MM.1S (cell line): ENCODE results near the gene AICDA.
"Not testable (repeated sequence)": the region's sequence is repeated elsewhere in the genome, so short reads cannot be mapped to it uniquely, and the experiment has no call there.

Experiments used
- DNase-seq: peaks from one replicate; pipeline ENCODE4 v3.0.0-alpha.2; 2015
- H2AFZ ChIP-seq: fragments of 300-600 bp; sonication (generic); 2 replicates; pipeline ENCODE4 v1.6.0; 2016; ENCODE audit warnings: antibody characterized with exemption, low read length
- H3F3A ChIP-seq: fragments of 300-600 bp; sonication (generic); 2 replicates; pipeline ENCODE4 v1.6.1; 2016; ENCODE audit warnings: mild to moderate bottlenecking, antibody characterized with exemption, low read length, moderate library complexity, mixed read lengths; ENCODE audit not compliant: insufficient read depth
- H3K27ac ChIP-seq: fragments of 300-600 bp; sonication (generic); 2 replicates; pipeline ENCODE4 v1.5.1; 2016; ENCODE audit warnings: mild to moderate bottlenecking, low read length
- H3K27me3 ChIP-seq: fragments of 300-600 bp; sonication (generic); replicated peaks from 2 replicates; pipeline ENCODE4 v1.6.0; 2016; ENCODE audit warnings: low read length; ENCODE audit not compliant: insufficient read depth
- H3K36me3 ChIP-seq: fragments of 300-600 bp; sonication (generic); replicated peaks from 2 replicates; pipeline ENCODE4 v1.6.1; 2016; ENCODE audit warnings: mild to moderate bottlenecking, low read length, mixed read lengths; ENCODE audit not compliant: insufficient read depth
- H3K4me1 ChIP-seq: fragments of 300-600 bp; sonication (generic); 2 replicates; pipeline ENCODE4 v1.6.1; 2016; ENCODE audit warnings: low read length, mixed read lengths
- H3K4me2 ChIP-seq: fragments of 300-600 bp; sonication (generic); 2 replicates; pipeline ENCODE4 v1.6.0; 2016; ENCODE audit warnings: low read depth, low read length
- H3K4me3 ChIP-seq: fragments of 300-600 bp; sonication (generic); 2 replicates; pipeline ENCODE4 v1.5.1; 2016; ENCODE audit warnings: low read length, mixed read lengths
- H3K79me2 ChIP-seq: fragments of 300-600 bp; sonication (generic); 2 replicates; pipeline ENCODE4 v1.6.1; 2016; ENCODE audit warnings: mixed run types, low read length, mixed read lengths
- H3K9ac ChIP-seq: fragments of 300-600 bp; sonication (generic); 2 replicates; pipeline ENCODE4 v1.6.1; 2016; ENCODE audit warnings: low read length, mixed read lengths
- H3K9me2 ChIP-seq: fragments of 300-600 bp; sonication (generic); replicated peaks from 2 replicates; pipeline ENCODE4 v1.6.1; 2016; ENCODE audit warnings: mild to moderate bottlenecking, low read length, mixed read lengths; ENCODE audit not compliant: insufficient read depth
- H3K9me3 ChIP-seq: fragments of 300-600 bp; sonication (generic); replicated peaks from 2 replicates; pipeline ENCODE4 v1.6.1; 2016; ENCODE audit warnings: mild to moderate bottlenecking, low read length, mixed read lengths; ENCODE audit not compliant: insufficient read depth
- H4K20me1 ChIP-seq: fragments of 300-600 bp; sonication (generic); 2 replicates; pipeline ENCODE4 v1.6.1; 2016; ENCODE audit warnings: mild to moderate bottlenecking, low read length, moderate library complexity, mixed read lengths; ENCODE audit not compliant: insufficient read depth
- EZH2 ChIP-seq: fragments of 300-600 bp; sonication (generic); optimal IDR thresholded peaks from 2 replicates; pipeline ENCODE3; 2017; ENCODE audit warnings: low read depth, mild to moderate bottlenecking, antibody characterized with exemption, low read length, mixed read lengths
- EZH2phosphoT487 ChIP-seq: fragments of 300-600 bp; sonication (generic); IDR thresholded peaks from 2 replicates; pipeline ENCODE4 v1.6.1; 2018; ENCODE audit warnings: antibody characterized with exemption, low read length
- TF ChIP-seq, protein P1 (sequence below): fragments of 300-600 bp; sonication (generic); IDR thresholded peaks from 2 replicates; pipeline ENCODE4 v1.5.1; 2016; ENCODE audit warnings: antibody characterized with exemption, low read length, mixed read lengths

AICDA gene

DNA sequence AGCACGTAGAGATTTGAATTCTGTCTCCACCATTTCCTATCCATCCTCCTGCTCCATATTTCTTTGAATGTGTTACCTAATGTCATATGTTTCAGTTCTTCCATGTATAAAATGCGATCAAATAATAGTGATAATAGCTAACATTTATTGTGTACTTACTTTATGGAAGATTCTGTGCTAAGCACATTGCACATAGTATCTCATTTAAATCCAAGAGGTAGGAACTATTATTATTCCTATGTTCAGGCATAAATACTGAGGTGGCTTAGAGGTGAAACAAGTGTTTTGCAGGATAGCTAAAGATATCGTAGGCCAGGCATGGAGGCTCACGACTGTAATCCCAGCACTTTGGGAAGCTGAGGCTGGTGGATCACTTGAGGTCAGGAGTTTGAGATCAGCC lies 17.5 kb upstream of the AICDA start:
- Histone ChIP-seq H3F3A (peaks cover 11% of the 10 kb centered on the region), H2AFZ (no peak overlapping the region), H4K20me1 (no peaks in the 10 kb centered on the region), H3K4me1 (peaks cover 16% of the 10 kb centered on the region), H3K9me3 (no peaks in the 10 kb centered on the region), H3K9me2 (no peaks in the 10 kb centered on the region), H3K27ac (no peak overlapping the region), H3K9ac (no peak overlapping the region), H3K36me3 (no peaks in the 10 kb centered on the region), H3K4me3 (no peak overlapping the region), H3K27me3 (no peaks in the 10 kb centered on the region), H3K4me2 (no peak overlapping the region), H3K79me2 (no peaks in the 10 kb centered on the region)
- no peak for DNase-seq
- TF ChIP-seq, protein P1, sequence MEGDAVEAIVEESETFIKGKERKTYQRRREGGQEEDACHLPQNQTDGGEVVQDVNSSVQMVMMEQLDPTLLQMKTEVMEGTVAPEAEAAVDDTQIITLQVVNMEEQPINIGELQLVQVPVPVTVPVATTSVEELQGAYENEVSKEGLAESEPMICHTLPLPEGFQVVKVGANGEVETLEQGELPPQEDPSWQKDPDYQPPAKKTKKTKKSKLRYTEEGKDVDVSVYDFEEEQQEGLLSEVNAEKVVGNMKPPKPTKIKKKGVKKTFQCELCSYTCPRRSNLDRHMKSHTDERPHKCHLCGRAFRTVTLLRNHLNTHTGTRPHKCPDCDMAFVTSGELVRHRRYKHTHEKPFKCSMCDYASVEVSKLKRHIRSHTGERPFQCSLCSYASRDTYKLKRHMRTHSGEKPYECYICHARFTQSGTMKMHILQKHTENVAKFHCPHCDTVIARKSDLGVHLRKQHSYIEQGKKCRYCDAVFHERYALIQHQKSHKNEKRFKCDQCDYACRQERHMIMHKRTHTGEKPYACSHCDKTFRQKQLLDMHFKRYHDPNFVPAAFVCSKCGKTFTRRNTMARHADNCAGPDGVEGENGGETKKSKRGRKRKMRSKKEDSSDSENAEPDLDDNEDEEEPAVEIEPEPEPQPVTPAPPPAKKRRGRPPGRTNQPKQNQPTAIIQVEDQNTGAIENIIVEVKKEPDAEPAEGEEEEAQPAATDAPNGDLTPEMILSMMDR = no peak
- TF ChIP-seq EZH2 (no peak), EZH2phosphoT487 (no peak)

DNA sequence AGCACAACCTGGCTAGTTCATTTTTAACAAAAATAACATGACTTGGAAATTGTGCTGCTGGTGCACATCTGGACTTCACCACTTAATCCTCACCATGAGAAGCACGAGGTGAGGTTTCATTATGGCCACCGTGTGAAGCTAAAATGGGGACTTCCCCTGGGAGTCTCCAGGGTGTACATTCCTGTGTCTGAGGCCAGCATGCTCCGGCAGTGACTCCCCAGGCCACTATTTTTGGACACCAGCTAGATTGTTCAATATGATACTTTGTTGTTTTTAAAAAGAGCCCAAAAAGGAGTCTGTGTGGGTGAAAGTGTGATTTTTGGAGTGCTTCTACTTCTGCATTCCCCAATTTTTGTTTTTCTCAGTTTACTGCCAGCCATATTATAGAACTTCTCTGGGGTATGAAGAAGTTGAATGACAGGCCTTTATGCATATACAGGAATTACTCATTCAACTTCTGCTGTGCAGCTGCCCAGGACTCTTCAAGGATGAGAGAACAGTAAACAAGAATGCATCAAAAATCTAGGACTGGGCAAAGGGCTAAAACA lies 16.9 kb upstream of the AICDA start:
- no peaks in the 10 kb centered on the region for H3K36me3 ChIP-seq
- no peaks in the 10 kb centered on the region for H3K9me3 ChIP-seq
- TF ChIP-seq EZH2 (no peak), EZH2phosphoT487 (no peak)
- TF ChIP-seq, protein P1 = no peak
- H3K79me2 ChIP-seq = no peaks in the 10 kb centered on the region
- peaks cover 11% of the 10 kb centered on the region for H3F3A ChIP-seq
- DNase-seq = peak; percentile 81
- H3K4me2 ChIP-seq = peak overlapping the region; percentile 7; the same call in 1 of the 2 replicates
- peaks cover 16% of the 10 kb centered on the region for H3K4me1 ChIP-seq
- H2AFZ ChIP-seq = no peak overlapping the region
- H3K9ac ChIP-seq = no peak overlapping the region
- peak overlapping the region; percentile 3; the same call in 1 of the 2 replicates for H3K27ac ChIP-seq
- H3K9me2 ChIP-seq = no peaks in the 10 kb centered on the region
- H3K4me3 ChIP-seq = no peak overlapping the region
- H3K27me3 ChIP-seq = no peaks in the 10 kb centered on the region
- no peaks in the 10 kb centered on the region for H4K20me1 ChIP-seq

DNA sequence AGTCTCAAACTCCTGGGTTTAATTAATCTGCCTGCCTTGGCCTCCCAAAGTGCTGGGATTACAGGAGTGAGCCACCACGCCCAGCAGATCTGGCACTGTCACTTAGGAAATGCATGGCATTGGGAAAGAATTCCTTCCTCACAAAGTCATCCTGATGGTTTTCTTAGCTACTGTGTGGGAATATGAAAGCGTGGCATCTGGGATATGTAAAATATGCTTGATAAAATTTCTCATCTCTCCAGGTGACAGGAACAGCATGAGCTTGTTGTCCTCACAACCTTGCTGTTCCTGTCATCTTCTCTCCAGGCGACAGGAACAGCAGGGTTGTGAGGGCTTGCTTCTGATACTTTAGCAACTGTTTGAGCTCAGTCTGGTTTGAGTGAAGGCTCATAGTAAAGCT lies 16.1 kb upstream of the AICDA start:
- TF ChIP-seq EZH2phosphoT487 = no peak
- no peak for TF ChIP-seq EZH2
- TF ChIP-seq, protein P1 = no peak
- DNase-seq = no peak
- Histone ChIP-seq H3K27me3 (no peaks in the 10 kb centered on the region), H3K9ac (no peak overlapping the region), H4K20me1 (no peaks in the 10 kb centered on the region), H3K4me2 (peak overlapping the region; percentile 7; the same call in 1 of the 2 replicates), H3K9me2 (no peaks in the 10 kb centered on the region), H3K4me3 (no peak overlapping the region), H3F3A (peaks cover 11% of the 10 kb centered on the region), H2AFZ (no peak overlapping the region), H3K27ac (no peak overlapping the region), H3K79me2 (no peaks in the 10 kb centered on the region), H3K9me3 (no peaks in the 10 kb centered on the region), H3K36me3 (no peaks in the 10 kb centered on the region), H3K4me1 (peaks cover 16% of the 10 kb centered on the region)

DNA sequence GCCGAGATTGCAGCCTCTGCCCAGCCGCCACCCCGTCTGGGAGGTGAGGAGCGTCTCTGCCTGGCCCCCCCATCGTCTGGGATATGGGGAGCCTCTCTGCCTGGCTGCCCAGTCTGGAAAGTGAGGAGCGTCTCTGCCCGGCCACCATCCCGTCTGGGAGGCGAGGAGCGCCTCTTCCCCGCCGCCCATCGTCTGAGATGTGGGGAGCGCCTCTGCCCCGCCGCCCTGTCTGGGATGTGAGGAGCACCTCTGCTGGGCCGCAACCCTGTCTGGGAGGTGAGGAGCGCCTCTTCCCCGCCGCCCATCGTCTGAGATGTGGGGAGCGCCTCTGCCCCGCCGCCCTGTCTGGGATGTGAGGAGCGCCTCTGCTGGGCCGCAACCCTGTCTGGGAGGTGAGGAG lies 12.1 kb upstream of the AICDA start:
- not testable (repeated sequence) for H3K9me3 ChIP-seq, H3K27me3 ChIP-seq, H3K4me2 ChIP-seq, H3K79me2 ChIP-seq, H3K4me3 ChIP-seq, H3K27ac ChIP-seq, H3K9me2 ChIP-seq, H3F3A ChIP-seq, H3K36me3 ChIP-seq, H4K20me1 ChIP-seq, H3K9ac ChIP-seq, H2AFZ ChIP-seq, DNase-seq
- H3K4me1 ChIP-seq = peaks cover 12% of the 10 kb centered on the region
